NCI-H510A (cell line): ENCODE measurements around the gene SDK1.

Source experiments
- DNase-seq: peaks from one replicate; lab custom pipeline; 2025; lab: John Stamatoyannopoulos, UW

Gene SDK1

DNA sequence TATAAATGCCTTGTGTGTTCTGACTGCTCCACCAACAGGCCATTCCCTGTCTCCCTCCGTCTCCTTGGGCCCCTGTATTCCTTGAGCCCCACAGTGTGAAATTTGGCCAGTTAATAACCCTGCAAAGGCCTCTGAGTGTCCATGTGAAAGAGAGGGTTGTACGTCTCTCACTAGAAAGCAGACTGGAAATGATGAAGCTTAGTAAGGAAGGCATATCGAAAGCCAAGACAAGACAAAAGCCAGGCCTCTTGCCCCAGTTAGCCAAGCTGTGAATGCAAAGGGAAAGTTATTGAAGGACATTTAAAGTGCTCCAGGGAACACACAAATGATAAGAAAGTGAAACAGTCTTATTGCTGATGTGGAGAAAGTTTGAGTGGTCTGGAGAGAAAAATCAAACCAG, 680.2 kb downstream of the SDK1 start:
- no peak for DNase-seq

DNA sequence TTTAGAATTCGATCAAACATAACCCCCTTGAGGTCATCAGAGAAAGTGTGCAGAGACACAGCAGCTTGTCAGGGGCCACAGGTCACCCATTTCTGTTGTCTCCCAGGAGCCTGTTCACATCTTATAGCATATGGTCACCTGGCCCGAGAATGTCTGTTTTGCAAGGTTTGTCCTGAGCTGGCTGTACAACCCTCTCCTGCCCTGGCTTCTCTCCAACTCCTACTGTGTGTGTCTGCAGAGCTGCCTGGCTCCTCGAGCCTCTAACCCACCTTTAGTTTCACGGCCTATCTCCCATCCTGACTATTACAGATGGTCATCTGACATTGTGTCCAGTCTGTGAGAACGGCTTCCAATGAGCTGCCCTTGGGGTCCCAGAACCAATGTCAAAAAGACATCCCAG, 683.4 kb downstream of the SDK1 start:
- DNase-seq = no peak

DNA sequence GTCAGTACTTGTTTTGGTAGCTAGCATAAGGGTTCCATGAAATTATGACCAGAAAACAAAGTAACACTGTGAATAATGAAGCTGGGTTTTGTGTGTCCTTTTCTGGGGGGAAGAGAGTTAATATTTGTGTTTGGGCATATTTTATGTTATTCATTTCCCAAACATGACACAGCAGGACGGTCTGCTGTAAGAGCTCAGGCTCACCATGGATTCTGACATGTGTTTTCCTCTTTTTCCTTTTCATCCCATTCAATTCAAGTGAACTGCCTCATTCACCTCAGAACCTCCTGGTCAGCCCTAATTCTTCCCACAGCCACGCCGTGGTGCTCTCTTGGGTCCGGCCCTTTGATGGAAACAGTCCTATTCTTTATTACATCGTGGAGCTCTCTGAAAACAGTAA, 685.9 kb downstream of the SDK1 start:
- no peak for DNase-seq

DNA sequence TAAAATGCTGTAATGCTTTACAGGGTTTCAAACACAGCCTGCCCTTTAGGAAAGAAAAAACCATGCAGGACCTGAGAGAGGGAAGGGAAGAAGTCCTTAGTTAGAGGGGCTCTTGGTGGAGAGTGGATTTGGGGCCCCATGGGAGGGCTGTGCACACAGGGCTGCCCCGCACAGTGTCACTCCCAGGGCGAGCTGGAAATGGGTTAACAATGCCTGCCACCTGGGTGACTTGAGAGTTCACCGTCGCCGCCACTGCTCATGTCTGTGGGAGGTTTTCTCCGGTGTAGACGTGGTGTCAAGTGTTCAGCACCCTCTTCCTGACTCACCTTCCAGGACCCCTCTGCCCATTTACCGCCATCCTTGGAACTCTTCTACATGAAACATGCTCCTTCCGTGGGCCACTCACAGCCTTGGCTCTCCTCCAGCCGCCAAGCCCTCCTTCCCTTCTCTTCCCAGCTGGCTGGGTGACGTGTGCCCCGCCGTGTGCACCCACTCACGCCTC, 686.4 kb downstream of the SDK1 start:
- no peak for DNase-seq

DNA sequence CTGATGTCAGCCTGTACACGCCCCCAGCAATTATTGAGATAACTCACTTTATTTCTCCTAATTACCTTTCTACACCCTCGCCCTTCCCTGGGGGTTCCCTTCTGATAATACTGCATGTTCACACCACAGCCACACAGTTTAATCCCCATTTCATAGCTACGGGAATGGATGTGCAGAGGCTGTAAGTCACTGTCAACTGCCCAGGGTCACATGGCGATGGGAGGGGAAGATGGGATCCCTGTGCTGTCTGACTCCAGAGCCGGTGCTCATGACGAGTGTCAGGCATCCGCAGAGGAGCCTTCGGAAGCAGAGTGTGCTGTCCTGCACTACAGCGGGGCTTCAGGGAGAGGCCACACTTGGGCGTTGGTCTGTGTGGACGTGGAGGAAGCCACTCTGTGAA, 688.7 kb downstream of the SDK1 start:
- no peak for DNase-seq

DNA sequence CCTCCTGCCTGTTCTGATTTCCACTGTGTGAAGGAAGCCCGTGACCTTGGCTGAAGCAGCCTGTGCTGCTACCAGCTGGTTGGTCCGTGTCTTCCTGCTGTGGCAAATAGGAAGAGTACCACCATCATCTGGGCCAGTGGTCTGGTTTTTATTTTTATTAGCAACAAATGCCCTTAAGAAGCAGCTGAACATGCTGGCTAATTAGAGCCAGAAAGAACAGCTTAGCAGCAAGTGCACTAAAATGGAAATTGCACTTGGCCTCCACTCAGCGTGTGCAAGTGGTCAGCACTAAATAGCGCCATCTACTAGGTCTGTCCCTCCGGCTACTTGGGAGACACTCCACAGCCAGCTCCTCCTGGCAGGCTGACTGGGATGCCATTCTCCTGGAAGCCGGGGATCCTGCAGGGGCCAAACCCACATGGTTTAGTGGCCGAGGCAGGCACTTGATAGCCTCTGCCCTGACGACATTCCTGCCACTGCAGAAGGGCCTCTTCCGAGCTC, 690.7 kb downstream of the SDK1 start:
- no peak for DNase-seq

DNA sequence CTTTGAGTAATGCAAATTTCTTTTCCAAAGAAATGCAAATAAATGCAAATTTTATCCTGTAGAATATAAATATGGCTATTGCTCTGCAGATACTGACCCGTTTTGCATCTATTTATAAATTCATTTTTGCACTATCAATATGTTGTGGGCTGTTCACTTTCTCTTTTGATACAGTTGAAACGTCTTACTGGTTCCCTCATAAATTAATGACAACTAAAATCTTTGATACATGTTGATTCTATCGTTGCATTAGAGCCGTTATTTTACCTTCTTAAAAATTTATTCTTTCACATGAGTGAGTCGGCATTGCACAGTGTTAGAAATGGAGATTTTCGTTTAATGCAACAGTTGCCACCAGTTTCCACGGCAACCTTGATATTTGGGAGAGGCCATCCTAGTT, 691.8 kb downstream of the SDK1 start:
- no peak for DNase-seq

DNA sequence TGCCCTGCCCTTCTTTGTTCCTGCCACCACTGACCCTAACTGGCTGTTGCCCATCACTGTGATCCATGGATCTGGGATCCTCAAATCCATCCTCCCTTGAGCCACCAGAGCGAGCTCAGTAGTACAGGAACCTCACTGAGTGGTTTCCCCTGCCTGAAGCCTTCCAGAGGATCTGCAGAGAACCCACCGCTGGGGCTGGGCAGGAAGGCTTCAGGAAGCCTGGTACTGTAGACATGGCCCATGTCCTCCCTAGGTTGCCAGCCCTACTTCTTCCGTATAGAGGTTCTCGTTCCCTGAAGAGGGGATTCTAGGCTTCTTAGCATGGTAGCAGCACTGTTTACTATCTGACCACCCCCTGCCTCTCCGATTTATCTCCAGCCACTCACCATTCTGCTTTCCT, 693.7 kb downstream of the SDK1 start:
- DNase-seq = no peak

DNA sequence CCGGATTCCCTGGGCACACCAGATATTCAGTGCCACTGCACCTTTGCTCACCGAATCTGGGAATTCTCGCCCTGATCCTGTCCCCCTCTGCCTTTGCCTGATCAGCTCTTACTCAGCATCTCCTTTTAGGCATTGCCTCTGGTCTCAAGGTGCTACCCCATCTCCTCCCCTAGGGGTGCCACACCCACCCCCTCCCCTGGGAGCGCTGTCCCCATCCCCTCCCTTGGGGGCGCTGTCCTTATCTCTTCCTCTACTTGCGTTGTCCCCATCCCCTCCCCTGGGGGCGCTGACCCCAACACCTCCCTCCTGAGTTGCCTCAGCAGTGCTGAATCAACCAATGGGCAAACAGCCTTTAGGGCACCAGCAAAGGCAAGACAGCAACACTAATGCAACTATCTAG, 694.1 kb downstream of the SDK1 start:
- DNase-seq = no peak

DNA sequence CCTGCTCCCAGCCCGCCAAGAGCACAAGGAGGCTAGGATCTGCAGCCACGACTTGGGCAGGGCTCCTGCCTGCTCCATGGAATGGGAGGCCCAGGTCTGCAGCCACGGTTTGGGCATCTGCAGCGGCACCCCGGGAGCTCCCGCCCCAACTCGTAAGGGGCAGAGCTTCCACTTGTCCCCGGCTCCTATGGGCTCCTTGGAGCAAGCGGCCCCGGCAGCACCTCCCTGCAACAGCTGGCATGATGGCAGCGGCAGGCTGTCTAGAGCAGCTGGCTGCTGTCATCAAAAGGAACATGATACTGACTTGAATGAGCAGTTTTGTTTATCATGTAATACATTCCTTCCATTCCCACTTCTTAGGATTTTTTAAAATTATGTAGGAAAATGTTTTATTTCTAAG, 697.0 kb downstream of the SDK1 start:
- DNase-seq = no peak

DNA sequence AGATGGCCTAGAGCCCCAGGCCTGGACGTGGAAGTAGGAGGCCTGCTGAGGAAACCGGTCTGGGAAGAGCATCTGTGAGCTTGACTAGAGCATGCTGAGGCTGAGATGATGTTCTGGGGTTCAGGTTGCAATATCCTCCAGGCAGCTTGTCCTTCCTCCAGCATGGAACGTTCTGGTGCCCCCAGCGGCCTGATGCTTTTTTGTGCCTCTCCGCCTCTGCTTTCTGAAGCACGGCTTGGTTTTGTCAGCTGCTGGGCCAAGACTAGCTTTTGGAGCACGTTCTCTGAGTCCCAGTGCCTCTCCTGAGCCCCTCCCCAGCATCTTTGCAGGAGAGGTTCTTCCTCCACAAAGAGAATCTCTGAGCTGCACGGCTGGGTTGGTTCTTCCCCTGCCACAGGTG, 699.1 kb downstream of the SDK1 start:
- no peak for DNase-seq

DNA sequence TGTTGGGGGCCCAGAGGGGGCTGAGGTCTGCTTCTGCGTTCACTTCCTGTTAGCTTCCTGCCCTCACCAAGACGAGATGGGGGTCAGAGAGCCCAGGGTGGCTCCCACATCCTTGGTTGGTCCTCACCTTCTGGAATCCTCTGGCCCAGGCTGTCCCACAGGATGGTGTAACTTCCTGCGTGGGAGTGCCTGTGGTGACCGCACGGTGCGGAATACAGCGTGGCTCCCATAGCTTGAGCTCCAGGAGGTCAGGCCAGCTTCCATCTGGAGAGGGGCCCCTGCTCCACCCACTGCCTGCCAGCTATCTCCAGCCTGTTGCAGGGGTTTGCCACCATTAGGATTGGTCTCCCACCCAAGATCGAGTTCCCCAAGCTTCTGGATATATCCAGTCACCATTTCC, 699.9 kb downstream of the SDK1 start:
- no peak for DNase-seq

DNA sequence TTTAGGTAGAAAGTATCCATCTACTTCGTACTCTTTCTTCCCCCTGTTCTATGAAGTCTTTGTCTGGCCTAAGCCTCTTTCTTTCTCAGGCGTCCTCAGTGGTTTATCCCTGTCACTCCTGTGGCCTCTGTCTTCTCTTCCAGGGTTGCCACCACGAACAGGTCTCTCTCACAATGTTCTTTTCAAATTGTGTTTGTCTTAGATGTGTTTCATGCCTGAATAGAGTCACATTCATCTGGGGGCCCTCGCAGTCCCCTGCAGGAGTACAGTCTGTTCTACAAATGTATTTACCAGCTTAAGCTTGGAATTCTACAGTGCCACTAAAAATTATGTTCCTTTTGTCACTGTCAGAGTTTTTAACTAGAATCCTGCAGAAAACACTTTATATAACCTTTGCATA, 700.7 kb downstream of the SDK1 start:
- DNase-seq = no peak

DNA sequence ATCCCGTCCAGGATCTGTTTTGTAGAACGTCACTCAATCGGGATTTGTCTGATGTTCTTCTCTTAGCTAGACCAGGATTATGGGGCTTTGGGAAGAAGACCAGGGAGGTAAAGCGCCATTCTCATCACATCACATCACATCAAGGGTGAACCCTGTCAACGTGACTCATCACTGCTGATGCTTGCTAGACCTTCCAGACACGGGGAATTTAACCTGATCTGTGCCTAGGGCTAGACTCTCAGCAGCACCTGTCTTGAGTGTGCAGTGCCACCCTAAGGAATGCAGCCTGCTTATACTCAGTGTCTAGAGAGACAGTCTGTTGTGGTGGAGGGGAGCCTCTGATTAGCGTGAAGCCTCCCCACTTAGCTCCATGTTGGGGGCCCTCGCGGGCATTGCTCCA, 702.5 kb downstream of the SDK1 start:
- no peak for DNase-seq

DNA sequence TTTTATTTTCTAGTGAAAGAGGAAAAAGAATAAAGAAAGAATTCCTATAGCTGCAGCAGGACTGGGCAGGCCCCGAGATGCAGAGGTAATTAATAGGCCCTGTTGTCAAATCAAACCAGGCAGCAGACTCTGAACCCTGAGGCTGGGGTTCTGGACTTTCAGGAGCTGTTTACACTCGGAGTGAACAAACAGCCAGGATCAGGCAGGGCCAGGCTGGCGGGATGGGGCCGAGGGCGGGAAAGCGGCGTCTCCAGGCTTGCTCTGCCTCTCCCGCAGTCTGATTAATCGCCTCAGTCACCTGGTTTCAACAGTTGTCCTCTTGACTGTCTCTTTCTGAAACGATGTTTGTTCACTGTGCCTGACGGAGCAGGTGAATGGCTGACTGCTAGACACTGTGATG, 705.6 kb downstream of the SDK1 start:
- DNase-seq = peak; percentile 52

DNA sequence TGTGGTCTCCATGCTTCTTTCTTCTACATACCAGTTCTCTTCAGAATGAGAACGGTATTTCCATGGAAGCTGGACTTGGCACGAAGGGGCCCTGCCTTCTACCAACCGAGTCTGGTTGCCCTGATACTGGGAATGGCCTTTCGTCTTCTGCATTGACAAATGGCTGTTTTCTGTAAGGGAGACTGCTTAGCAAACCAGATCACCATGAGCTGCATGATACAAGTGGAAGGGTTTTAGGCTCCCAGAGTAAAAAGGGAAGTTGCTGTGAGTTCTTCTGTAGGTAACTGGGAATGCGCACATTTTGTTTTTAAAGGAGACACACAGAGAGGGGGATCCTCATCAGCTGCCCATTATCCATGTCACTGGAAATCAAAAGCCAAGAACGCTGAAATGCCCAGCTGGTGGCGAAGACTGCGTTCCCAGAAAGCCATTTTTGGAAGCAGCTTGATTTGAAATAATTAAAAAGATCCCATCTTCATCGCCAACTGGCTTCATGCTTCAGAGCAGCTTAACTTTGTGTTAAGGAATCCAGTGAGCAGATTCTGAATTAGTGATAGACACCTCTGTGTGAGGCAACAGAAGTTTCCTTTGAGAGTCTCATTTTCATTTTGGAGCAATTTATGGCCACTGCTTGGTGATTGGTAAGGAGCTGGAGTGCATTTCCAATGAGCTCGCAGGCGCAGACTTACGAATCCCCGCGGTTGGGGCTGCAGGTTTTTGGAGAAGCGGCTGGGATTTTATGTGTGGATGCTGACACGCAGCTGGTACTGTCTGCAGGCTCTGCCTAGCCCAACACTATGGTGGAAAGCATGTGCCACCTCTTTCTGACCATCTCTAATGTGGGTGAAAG, 708.4 kb downstream of the SDK1 start:
- no peak for DNase-seq

DNA sequence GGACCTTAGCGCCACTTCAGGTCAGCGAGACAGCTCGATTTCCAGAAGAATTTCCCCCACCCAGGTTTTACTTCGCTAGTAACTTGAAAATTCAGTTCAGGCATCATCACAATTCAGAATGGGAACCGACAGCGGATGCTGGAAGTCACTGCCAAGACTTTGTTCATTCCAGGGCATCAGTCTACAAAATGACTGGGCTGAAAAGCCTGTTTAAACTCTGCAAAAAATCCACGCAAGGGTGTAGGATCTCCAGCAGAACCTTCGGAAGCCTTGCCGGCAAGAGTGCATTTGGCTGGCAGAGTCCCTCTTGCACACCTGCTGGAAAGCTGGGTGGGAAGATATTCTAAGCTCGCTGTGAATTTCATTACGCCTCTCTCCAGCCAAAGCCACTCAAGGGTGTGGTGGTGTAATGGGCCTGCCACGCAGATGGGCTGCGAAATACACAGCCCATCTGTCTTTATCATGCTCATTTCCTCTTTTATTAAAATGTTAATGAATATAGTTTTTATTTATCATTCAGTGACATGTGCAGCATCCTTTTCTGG, 709.1 kb downstream of the SDK1 start:
- no peak for DNase-seq

DNA sequence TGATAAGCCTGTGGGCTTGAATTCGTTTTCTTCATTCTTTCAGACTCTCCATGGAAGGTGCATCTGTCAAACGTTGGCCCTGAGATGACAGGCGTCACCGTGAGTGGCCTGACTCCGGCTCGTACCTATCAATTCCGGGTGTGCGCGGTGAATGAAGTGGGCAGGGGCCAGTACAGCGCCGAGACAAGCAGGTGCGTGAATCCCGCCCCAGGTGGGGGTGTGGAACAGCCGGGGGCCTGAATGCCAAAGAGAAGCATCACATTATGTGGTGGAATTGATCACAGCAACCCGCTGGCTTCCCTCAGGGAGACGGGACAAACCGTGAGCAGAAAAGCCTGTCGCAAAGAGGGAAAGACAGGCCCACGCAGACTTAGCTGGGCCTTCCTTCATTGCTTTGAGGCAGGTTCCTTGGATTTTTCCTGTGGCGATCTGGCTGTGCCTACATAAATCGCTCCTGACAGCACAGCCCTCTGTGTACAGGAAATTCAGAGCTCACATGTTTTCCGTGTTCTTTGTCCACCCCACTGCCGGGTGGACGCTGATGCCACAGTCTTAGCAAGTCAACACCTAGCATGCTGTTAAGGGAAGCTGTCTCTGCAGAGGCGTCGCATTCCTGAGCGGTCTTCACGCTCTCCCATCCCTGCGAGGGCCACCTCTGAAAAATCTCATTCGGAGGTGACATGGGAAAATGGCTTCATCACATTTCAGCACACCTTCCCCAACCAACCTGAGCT, 710.0 kb downstream of the SDK1 start:
- DNase-seq = no peak

DNA sequence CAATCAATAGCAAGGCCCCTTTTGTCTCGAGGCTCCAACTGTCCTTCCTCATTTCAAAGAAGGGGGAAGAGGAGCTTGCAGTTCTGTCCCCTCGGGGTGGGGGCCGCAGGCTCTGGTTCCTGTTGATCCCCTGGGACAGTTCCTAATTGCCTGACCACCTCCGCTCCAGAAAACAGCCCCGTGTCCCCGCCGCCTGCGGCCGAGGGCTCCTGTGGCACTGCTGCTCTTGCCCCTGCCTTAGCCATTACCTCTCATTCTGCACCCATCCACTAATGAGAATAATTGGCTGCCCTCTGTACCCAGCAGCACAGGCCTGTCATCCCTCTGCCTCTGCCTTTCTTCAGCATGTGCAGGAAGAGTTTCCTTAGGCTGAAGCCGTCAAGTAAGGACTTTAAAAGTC, 712.7 kb downstream of the SDK1 start:
- DNase-seq = no peak

DNA sequence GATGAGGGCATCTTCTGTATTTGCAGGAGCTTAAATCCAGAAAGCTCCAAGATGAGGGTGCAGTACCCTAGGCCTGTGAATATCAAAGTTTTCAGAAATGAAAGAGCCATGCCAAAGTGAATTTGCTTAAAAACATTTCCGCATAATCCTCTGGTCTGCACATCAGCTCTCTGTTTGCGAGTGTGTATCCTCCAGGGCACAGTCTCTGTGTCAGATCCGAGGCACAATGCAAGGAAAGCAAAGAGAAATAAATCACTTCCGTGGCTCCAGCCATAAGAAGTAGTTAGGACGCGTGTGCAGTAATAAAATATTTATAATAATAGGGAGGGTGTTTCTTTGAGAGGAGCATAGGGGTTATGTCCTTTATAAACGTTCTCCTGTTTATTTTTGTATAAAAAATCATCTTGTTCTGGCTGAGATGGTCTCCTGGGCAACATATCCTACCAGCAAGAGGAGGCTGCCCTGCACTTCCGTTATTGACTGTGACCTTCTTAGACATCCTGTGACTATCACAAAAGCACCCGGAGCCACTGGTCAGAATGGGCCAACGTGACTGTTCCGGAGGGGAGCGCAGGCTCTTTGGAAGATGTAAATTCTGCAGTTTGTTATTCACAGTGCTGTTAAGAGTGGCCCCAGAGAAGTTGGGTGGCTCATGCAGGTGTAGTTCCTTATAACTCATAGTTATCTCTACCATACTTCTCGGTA, 713.4 kb downstream of the SDK1 start:
- DNase-seq = no peak

DNA sequence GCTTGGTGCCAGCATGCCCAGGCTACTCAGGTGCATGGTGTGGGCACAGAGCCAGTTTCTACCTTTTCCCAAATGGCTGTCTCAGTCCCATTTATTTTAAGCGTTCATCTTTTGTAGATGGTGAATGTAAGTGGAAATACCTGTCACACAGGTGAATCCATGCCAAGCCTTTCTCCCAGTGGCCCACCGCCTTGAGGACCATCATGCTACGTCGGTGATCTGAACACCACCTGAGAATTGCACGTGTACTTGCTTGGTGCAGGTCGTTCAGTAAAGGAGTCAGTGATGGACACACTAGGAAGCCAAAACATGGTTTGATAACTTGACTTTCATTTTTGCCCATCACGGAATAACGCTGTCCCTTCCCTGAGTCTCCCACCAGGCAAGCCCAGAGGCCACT, 714.3 kb downstream of the SDK1 start:
- no peak for DNase-seq

DNA sequence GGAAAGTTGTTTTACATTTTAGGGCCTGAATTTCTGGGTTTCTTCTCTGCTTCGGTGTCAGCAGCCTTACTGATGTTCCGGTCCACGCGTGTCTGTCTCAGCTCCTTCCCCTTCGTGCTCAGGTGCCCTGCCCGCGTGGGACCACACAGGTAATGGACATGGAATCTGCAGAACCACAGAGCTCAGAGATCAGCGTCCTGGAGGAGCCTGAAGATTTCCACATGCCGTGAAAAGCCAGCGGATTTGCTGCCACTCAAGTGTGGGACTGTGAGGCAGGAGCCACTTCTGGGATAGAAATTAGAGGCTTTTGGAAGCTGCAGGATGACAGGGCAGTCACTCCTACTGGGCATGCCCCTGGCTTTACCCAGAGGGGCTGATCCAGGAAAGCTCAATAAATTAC, 714.9 kb downstream of the SDK1 start:
- no peak for DNase-seq
